Daoy (cell line): ENCODE data around the gene SLC28A1. TPM values are rescaled to one million over a fixed set of nuclear protein-coding genes. Genes with fewer than 3 reads are reported as not detected.
A peak's percentile ranks its signal among the peaks of the same experiment; 100 is the strongest.

Experiments
- DNase-seq: peaks from one replicate; pipeline ENCODE4 v3.0.0-alpha.2; 2015; ENCODE audit warnings: low read depth
- total RNA-seq: library from RNA; depleted of rRNA; stranded (reverse); fragments of >200 nt; shearing (Covaris generic); gene quantifications from 2 replicates; pipeline ENCODE4 v1.2.3, GENCODE V29; 2014

Gene SLC28A1
- total RNA-seq, 1 experiment from 2014 or later, result not detected

DNA sequence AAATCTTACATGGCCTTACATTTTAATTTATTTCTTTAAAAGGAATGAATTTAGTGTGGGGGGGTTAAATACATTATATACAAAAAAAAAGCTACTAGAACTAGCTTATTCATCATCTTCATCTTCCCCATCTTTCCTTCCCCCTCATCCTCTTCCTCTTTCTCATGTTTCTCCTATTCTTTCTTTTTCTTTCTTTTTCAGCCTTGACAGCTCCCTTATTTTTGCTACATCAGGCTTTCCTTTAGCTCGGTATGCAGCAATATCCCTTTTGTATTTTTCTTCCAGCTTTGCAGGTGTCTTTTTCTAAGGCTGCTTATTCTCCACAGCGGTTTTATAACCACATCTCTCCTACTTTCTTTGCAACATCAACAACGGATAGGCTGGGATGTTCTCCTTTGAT is 55.9 kb downstream of the SLC28A1 start:
- DNase-seq, result no peak

- DNase-seq, result no peak
Observed at GRCh38 chr15:84942456-84942855, 58.0 kb downstream of the SLC28A1 start.

DNA sequence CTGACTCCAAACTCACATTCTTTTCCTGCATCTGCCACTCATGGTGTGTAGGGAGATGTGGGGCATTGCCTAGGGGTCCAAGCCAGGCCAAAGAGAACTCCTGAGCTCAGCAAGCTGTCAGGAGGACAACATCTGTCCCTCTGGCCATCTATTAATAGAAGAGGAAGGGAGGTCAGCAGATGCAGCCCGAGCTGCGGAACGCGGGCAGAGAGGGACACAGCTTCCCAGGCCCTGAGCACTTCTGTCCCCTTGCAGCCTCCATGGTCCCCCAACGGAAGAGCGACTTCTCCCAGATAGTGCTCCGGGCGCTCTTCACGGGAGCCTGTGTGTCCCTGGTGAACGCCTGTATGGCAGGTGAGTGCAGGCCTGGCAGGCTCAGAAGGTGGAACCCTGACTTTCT is 59.8 kb downstream of the SLC28A1 start:
- no peak for DNase-seq

GRCh38 chr15:84944861-84945260 is 60.4 kb downstream of the SLC28A1 start:
- no peak for DNase-seq

- DNase-seq, result no peak
Observed at GRCh38 chr15:84946772-84947489, 62.5 kb downstream of the SLC28A1 start.

DNA sequence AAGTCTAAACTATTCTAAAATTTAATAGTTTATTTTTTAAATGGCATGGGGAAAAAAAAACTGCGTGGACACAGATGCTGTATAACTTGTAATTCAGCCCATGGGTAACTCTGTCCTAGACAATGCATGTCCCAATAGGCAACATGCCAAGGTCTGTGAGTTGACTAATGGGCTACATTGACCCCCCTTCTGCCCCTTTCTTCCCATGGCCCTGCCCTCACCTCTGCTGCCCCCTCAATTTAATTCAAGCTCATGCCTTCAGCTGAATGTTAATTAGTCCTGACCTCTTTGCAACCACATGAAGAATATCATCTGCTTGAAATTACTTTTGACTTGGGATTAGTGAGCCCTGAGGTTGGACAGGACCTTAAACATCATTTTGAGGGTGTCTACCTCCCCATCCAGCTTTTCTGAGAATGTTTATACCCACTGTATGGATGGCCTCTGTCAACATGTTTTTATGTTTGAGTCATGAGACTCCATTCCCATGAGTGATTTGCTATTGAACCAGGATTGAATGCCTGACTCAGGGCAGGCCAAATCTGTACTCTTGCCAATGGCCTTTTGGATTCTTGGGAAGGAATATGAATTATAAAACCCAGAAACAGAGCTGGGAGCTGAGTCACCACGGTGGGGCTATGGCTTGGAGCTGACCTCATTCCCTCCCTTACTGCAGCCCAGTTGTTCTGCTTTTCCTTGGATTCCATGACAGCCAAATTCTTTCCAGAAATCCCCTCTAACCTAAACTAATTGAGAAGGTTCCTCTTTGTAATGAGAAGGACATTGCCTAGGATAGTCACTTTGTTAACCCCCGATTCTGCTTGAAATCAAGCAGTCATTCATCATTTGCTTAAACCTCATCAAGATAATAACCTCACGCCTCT is 63.7 kb downstream of the SLC28A1 start:
- DNase-seq, result peak; percentile 61

DNA sequence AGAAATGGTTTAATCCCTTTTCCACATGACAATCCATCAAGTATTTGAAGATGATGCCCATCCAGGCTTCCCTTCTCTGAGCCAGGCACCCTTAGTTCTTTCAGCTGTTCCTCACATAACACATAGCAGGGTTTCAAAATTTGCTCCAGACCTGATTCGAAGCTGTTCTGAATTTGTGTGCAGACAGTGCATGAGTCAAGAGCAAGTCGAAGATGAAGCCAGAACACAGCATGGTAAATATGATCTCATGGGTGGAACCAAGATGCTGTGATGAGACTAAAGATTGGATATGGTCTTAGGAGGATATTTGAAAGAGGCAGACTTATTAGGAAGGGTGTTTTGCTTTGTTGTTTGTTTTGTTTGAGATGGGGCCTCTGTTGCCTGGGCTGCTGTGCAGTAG is 64.6 kb downstream of the SLC28A1 start:
- no peak for DNase-seq

DNA sequence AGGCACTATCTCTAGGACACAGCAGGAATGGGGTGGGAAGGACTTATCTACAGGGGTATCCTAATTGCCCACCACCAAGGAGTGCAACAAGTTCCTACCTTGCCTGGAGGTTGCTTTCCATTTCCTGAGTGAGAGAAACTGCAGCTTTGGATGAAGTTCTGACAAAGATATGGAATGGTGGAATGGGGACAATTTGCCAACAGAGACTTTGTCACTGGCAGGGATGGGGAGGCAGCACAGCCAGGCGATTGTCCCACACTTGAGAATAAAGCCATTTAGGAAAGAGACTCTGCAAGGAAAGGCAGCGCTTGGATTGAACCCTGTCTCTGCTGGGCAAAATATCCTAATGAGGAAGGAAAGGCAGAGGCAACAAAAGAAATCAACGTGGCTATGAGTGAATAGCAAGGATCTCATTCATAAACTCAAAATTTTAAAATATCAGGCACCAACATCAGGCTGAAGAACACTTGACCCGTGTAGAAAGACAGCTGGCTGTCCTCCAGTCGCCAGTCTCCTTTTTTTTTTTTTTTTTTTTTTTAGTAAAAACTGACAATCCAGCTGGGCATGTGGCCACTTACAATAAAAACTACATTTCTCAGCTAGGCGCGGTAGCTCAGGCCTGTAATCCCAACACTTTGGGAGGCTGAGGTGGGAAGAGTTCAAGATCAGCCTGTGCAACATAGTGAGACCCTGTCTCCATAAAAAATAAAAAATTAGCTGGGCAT is 65.5 kb downstream of the SLC28A1 start:
- no peak for DNase-seq

- no peak for DNase-seq
Observed at GRCh38 chr15:84950570-84951111, 66.2 kb downstream of the SLC28A1 start.

DNA sequence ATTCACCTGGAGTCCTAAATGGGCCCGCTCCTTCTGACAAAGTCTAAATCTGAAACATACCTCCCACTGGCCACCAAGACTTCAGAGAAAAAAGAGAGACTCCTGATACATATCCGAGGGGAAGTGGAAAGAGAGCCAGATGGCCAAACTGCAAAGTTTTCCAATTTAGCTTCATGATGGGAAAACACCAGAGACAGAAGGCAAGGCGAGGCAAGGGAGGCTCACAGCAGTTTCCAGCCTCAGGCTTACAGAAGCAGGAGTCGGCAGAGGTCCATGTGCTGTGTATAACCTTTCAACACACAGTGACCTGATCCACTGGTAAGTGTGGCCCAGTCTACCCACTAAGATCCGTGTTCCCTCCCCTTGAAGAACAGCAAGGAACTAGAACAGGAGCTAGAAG is 67.3 kb downstream of the SLC28A1 start:
- no peak for DNase-seq

GRCh38 chr15:84953136-84953535 is 68.7 kb downstream of the SLC28A1 start:
- DNase-seq, result no peak

DNA sequence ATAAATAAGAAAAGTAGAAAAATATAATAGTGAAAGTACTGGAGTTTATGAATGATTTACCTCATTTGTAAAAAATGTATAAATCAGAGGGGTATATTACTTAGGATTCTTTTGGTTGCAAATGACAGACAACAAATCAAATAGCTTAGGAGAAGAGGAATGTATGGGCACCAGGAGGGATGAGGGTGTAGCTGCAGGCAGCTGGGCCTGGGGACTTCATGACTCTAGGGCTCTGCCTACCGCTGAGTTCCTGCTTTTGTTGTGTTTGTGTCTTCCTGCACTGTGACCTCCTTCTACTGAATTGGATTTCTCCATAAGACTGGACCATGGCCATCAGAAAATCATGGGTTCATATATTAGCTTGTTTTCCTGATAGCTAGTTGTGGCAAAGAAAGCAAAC is 69.3 kb downstream of the SLC28A1 start:
- DNase-seq, result no peak

GRCh38 chr15:84955089-84955848 is 70.8 kb downstream of the SLC28A1 start:
- DNase-seq, result peak; percentile 37

DNA sequence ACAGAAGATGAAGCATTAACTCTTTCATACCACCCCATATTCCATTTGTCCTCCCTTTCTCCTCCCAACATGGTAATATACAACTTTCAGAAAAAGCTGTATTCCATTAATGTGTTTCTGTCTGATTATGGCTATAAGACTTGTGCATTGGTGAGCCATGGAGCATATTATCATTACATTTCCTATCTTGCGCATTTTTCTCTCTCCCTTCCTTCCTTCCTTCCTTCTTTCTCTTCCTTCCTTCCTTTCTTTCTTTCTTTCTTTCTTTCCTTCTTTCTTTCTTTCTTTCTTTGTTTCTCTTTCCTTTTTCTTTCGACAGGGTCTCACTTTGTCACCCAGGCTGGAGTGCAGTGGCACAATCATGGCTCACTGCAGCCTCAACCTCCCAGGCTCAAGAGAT is 71.7 kb downstream of the SLC28A1 start:
- DNase-seq, result no peak

DNA sequence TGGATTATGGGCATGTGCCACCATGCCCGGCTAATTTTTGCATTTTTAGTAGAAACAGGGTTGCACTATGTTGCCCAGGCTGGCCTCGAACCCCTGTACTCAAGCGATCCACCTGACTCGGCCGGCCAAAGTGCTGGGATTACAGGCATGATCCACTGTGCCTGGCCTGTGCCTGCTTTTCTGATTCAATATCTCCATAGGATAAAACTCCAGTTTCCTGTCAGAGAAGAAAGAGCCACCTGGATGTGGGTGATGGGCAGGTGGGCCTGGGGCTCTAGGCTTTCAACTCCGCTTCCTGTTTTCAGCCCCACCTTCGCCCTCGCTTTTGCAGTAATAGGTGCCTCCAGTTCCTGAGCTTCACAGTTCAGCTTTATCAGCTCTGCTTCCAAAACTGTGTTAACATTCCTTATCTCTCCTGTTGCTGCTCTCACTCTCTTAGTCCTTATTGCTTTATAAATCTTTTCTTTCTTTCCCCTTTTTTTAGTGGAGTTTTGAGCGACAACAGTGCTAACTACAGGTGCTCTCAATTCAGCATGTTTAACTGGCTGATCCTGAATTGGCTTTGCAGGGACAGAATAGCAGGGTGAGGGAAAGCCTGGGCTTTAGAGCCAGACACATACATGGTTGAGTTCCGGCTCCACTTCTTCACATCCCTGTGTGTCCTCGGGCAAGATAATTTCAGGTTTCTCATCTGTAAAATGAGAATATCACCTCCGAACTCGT is 76.1 kb downstream of the SLC28A1 start:
- DNase-seq, result no peak

DNA sequence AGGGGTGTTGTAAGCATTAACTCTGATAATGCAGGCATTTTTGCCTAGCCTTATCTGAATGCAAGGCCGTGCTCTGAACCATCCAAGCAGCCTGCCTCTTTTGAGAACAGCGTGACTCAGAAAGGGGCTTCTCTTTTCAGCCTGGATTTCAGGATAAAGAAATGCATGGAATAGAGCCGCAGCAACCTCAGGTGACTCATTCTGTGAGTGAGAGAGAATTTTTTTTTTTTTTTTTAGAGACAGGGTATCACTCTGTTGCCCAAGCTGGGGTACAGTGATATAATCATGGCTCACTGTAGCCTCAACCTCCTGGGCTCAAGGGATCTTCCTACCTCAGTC is 76.6 kb downstream of the SLC28A1 start:
- peak; percentile 65 for DNase-seq

- DNase-seq, result no peak
Observed at GRCh38 chr15:84961707-84962106, 77.2 kb downstream of the SLC28A1 start.

DNA sequence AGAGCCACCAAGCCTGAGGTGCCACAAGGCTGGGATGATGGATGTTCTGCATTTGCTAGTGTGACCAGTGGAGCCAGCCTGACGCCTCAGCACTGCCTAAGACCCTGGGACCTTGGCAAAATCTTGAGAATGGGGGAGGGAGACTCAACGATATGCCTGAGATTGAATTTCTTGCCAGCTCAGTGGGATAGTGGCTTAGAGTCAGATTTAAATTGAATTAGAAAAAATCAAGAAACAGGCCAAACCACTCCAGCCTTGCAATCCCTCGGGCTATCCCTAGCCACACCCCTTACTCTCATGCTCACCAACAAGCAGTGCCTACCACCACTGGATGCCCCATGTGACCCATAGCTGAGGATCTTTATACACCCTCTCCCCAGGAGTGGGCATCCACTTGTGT is 78.5 kb downstream of the SLC28A1 start:
- DNase-seq, result no peak

DNA sequence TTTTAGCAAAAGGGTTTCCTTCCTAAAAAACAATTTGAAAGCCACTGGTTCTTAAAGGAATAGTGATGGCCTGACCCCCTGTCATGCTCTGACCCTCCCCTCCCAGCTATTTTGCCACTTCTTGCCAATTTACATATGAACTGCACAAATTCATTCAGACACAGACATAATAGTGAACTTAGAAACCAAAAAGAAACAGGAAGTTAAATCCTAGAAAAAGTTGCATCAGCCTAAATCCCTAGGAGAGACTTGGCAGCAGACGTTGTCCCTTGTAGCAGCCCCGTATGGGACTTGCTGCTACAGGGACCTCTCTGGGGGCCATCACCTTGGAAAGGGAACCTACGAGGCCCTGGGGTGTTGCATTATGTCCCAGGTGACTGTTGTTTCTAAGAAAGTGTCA is 82.9 kb downstream of the SLC28A1 start:
- no peak for DNase-seq

- no peak for DNase-seq
Observed at GRCh38 chr15:84968301-84968700, 83.8 kb downstream of the SLC28A1 start.

DNA sequence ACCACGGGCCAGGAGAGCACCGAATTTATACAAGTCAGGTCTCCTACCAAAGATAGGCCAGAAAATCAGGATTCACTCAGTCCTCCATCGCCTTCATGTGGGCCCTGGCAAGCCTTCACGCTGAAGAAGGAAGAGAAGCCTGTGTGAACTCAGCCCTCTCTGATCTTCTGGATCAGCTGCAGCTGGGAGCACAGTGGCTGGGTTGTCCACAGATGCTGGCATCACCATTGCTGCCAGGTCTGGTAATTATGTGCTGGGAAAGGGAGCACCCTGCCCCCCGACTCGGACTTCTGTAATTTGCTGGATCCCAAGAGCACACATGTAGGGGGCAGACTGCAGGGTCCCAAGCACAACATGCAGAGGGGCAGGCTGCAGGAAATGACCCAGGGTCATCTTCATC is 84.8 kb downstream of the SLC28A1 start:
- no peak for DNase-seq
